GM06990 (cell line): ENCODE data around the gene COL23A1.

Experiments used
- DNase-seq: peaks from one replicate; pipeline ENCODE4 v3.0.0-alpha.2; 2011; ENCODE audit not compliant: insufficient read length; ENCODE audit errors: extremely low read depth
- H3K27me3 ChIP-seq: replicated peaks from 2 replicates; pipeline ENCODE4 v1.6.0; 2011; ENCODE audit warnings: low read length; ENCODE audit not compliant: control insufficient read depth, insufficient read depth
- H3K36me3 ChIP-seq: 2 replicates; pipeline ENCODE4 v1.5.1; 2011; ENCODE audit warnings: low read length; ENCODE audit not compliant: control insufficient read depth, insufficient read depth
- H3K4me3 ChIP-seq: replicated peaks from 2 replicates; pipeline ENCODE4 v1.5.1; 2011; ENCODE audit warnings: low read depth, mild to moderate bottlenecking, control low read depth, low read length
- TF ChIP-seq, protein P1 (sequence below): IDR thresholded peaks from 2 replicates; pipeline ENCODE4 v1.5.1; 2011; ENCODE audit warnings: low read length, control low read depth, mild to moderate bottlenecking, inconsistent platforms; ENCODE audit not compliant: insufficient read depth, poor library complexity, severe bottlenecking

Gene COL23A1

DNA sequence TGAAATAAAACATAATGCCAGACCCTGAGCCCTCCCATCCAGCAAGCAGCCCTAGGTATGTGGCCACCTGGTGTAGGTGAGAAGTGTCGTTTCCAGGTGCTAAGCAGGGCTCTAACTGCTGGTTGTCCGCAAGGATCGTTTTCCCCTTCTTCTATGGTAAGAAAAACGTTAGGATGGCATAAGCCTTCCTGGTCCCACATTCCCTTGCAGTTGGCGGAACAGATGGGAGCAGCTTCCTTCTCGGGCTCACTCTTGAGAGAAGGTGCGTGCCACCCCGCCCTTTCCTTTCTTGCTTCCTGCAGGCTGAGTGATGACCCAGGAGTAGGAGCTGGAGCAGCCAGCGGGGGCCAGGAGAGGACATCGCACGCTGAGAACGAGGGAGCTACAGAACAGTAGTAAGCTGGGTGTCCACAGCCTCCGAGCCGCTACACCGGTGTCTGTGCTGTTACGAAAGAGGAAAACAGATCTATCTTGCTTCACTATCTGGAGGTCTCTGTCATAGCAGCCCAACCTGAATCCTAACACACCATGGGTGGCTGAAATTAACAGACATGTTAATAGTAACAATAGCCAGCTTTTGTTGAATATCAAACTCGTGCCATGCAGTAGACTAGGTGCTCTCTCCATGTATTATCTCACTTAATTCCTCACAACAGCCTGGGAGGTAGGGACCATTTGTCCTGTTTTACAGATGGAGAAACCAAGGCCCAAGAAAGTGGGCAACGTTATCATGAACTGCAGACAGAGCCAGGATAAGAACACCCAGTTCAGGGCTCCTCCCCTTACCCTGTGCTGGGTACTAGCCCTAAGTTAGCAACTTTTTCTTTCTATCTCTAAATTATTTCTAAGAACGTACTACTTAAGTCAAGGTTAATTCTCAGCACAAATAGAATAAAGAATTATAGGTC is 139.8 kb downstream of the COL23A1 start:
- no peak overlapping the region for H3K4me3 ChIP-seq
- no peaks in the 10 kb centered on the region for H3K36me3 ChIP-seq
- TF ChIP-seq, protein P1, sequence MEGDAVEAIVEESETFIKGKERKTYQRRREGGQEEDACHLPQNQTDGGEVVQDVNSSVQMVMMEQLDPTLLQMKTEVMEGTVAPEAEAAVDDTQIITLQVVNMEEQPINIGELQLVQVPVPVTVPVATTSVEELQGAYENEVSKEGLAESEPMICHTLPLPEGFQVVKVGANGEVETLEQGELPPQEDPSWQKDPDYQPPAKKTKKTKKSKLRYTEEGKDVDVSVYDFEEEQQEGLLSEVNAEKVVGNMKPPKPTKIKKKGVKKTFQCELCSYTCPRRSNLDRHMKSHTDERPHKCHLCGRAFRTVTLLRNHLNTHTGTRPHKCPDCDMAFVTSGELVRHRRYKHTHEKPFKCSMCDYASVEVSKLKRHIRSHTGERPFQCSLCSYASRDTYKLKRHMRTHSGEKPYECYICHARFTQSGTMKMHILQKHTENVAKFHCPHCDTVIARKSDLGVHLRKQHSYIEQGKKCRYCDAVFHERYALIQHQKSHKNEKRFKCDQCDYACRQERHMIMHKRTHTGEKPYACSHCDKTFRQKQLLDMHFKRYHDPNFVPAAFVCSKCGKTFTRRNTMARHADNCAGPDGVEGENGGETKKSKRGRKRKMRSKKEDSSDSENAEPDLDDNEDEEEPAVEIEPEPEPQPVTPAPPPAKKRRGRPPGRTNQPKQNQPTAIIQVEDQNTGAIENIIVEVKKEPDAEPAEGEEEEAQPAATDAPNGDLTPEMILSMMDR: no peak
- no peak for DNase-seq
- H3K27me3 ChIP-seq: no peaks in the 10 kb centered on the region; the same call in none of the 2 replicates

DNA sequence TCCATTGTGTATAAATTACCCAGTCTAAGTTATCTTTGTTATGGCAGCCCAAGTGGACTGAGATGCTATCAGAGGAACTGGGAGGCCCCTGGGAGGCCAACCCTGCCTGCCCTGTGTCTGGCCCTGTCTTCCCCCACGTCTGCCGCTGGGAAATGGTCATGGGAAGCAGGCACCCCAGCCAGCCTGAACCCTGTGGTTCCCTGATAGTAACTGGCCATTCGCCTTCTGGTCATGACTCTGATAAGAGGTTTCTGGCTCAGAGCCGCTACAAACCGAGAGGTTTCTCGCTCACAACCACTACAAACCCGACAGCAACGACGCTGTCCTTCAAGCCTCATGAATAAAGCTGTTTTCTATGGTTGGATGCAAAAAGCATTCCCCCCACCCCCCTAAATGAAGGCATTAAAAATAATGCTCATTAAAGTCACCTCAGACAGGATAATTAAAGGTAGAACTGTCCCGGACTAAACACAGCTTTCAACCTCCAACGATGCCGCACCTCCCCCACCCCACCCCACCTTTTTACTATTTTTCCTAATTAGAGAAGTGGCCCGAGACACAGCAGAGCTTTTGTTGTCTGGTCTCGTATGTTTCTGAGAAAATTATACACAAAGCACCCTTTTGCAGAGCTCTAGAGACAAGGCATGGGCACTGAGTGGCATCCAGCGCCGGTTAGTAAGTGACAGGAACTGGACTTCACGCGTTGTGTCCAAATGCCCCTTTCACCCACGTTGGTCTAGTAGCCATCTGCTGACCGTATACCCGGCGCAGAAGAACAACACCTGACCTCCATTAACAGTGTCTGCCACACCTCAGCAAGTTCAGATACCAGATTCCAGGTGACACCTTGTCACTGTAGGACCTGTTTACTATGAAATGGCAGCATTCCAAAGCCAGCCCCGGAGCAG is 140.8 kb downstream of the COL23A1 start:
- DNase-seq: no peak
- Histone ChIP-seq H3K36me3 (no peaks in the 10 kb centered on the region), H3K4me3 (no peak overlapping the region), H3K27me3 (no peaks in the 10 kb centered on the region; the same call in 1 of the 2 replicates)
- TF ChIP-seq, protein P1: no peak

DNA sequence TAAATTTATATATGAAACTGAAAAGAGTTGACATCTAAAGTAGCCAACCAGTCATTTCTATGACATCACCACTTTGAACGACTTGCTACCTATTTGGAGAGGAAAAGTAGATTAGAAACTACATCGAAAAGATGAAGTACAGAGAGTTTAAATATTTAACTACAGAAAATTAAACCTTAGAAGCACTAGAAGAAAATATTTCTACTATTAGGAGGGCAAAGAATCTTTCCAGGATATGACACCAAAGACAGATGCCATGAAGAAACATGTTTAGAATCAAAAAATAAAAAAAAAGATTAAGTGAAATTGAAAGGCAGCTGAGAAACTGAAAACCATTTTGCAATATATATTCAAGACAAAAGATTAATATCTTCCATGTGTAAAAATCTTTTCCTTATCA is 144.7 kb downstream of the COL23A1 start:
- TF ChIP-seq, protein P1: no peak
- Histone ChIP-seq H3K4me3 (no peak overlapping the region), H3K27me3 (no peaks in the 10 kb centered on the region; the same call in 1 of the 2 replicates), H3K36me3 (no peaks in the 10 kb centered on the region)
- no peak for DNase-seq

DNA sequence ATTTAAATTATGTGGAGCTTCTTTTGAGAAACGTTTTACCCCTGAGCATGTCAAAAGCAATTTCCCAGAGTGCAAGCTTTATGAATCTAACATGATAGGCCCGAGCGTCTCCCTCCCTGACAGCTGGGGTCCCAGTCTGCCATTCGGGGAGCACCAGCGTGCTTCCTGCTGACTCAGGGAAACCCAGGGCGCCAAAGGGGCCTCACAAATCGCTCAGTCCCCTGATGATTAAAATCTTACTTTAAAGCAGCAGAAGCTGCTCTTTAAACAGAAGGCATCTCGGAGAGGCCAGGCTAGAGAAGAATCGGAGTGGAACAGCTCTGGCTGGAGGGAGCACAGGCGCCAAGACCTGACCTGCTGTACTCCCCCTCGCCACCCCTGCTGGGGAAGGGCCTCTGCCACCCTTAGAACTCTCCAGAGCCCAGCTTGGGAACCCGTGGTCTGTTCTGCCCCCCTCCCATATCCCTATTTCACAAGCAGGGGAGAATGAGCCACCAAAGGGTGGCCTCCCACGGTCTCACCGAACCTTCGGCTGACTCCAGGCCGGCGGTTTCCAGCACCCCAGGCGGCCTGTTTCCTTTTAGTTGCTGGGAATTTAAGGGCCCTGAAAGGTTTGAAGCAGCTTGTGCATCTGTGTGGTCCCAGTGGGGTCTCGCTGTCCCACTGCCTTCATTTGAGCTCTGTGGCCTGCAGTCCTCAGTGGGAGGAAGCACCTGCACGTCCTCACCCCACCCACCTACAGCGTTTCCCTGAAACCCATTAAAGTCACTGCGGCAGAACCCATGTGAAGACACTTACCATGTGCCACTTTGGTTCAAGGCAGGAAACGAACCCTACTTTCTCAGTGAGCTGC is 147.6 kb downstream of the COL23A1 start:
- no peaks in the 10 kb centered on the region for H3K27me3 ChIP-seq
- no peak overlapping the region for H3K4me3 ChIP-seq
- TF ChIP-seq, protein P1: no peak
- DNase-seq: no peak
- no peaks in the 10 kb centered on the region for H3K36me3 ChIP-seq
